GM18907 (cell line): ENCODE measurements around the gene PACS2.
"Not testable (repeated sequence)": the region's sequence is repeated elsewhere in the genome, so short reads cannot be mapped to it uniquely, and the experiment has no call there.

Source experiments
- ATAC-seq: cut with Tn5 transposase; IDR thresholded peaks from one replicate; pipeline ENCODE4 v1.9.1; 2021; ENCODE audit warnings: mild to moderate bottlenecking, moderate library complexity; ENCODE audit not compliant: unreplicated experiment

Gene PACS2

GRCh38 chr14:105348169-105348944 is 33.8 kb downstream of the PACS2 start:
- no peak for ATAC-seq

- ATAC-seq = no peak
Observed at GRCh38 chr14:105348945-105349699, 34.6 kb downstream of the PACS2 start.

GRCh38 chr14:105349992-105350391 is 35.4 kb downstream of the PACS2 start:
- no peak for ATAC-seq

- ATAC-seq = no peak
Observed at GRCh38 chr14:105350450-105351244, 36.1 kb downstream of the PACS2 start.

GRCh38 chr14:105351410-105351809 is 36.9 kb downstream of the PACS2 start:
- ATAC-seq = no peak

GRCh38 chr14:105351920-105352851 is 37.6 kb downstream of the PACS2 start:
- ATAC-seq = no peak

- ATAC-seq = no peak
Observed at GRCh38 chr14:105353136-105353535, 38.6 kb downstream of the PACS2 start.

GRCh38 chr14:105354541-105354940 is 40.0 kb downstream of the PACS2 start:
- ATAC-seq = no peak

GRCh38 chr14:105355049-105355575 is 40.6 kb downstream of the PACS2 start:
- no peak for ATAC-seq

- no peak for ATAC-seq
Observed at GRCh38 chr14:105355850-105356604, 41.5 kb downstream of the PACS2 start.

GRCh38 chr14:105356927-105357326 is 42.4 kb downstream of the PACS2 start:
- no peak for ATAC-seq

GRCh38 chr14:105357626-105358025 is 43.1 kb downstream of the PACS2 start:
- no peak for ATAC-seq

- no peak for ATAC-seq
Observed at GRCh38 chr14:105358140-105358846, 43.7 kb downstream of the PACS2 start.

- ATAC-seq = no peak
Observed at GRCh38 chr14:105358943-105359342, 44.4 kb downstream of the PACS2 start.

- ATAC-seq = not testable (repeated sequence)
Observed at GRCh38 chr14:105361412-105361811, 46.9 kb downstream of the PACS2 start.

- no peak for ATAC-seq
Observed at GRCh38 chr14:105363847-105364708, 49.5 kb downstream of the PACS2 start.

GRCh38 chr14:105365101-105365500 is 50.6 kb downstream of the PACS2 start:
- no peak for ATAC-seq

- no peak for ATAC-seq
Observed at GRCh38 chr14:105365681-105366080, 51.1 kb downstream of the PACS2 start.
